Stomach (tissue), 9 donors: ENCODE measurements around the gene UCHL1. TPM values are rescaled to one million over a fixed set of nuclear protein-coding genes. Genes with fewer than 3 reads are reported as not detected.

Experiments used
- DNase-seq, 2 donors: peaks; one replicate each; pipeline versions ENCODE4 v3.0.0 to v3.0.0-alpha.2; 2013 to 2019
- H3K27ac ChIP-seq, 5 donors: fragments of 200-600 bp in 4 of 5; sonication (generic) in 4 of 5; one replicate each; pipeline ENCODE4 v1.5.1; 2013 to 2019; ENCODE audit warnings: mild to moderate bottlenecking in 1 of 5, moderate library complexity in 1 of 5
- H3K27me3 ChIP-seq, 3 donors: fragments of 200-600 bp; sonication (generic); one replicate each; pipeline ENCODE4 v1.5.1; 2017 to 2019; ENCODE audit warnings: mixed run types in 1 of 3
- H3K36me3 ChIP-seq, 4 donors: fragments of 200-600 bp; sonication (generic); 1 replicate in 3 of 4; 2 replicates in 1 of 4; pipeline ENCODE4 v1.5.1; 2016 to 2019
- H3K4me1 ChIP-seq, 4 donors: fragments of 200-600 bp; sonication (generic); one replicate each; pipeline ENCODE4 v1.5.1; 2016 to 2019
- H3K4me3 ChIP-seq, 4 donors: fragments of 200-600 bp; sonication (generic) in 3 of 4; one replicate each; pipeline ENCODE4 v1.5.1; 2016 to 2019; ENCODE audit warnings: mild to moderate bottlenecking in 1 of 4
- H3K9me3 ChIP-seq, 4 donors: fragments of 200-600 bp; sonication (generic); one replicate each; pipeline ENCODE4 v1.5.1; 2016 to 2019
- EP300 ChIP-seq: sonication (generic); formaldehyde crosslinking; IDR thresholded peaks from one replicate; pipeline ENCODE4 v1.6.1; 2017; ENCODE audit warnings: antibody characterized with exemption
- POLR2A ChIP-seq, 4 donors: fragments of 450-650 bp; IDR thresholded peaks; one replicate each; pipeline ENCODE4 v1.6.1; 2016; ENCODE audit warnings: antibody characterized with exemption in 4 of 4, control low read depth in 2 of 4, mild to moderate bottlenecking in 1 of 4, moderate library complexity in 1 of 4
- POLR2AphosphoS5 ChIP-seq, 3 donors: sonication (generic); formaldehyde crosslinking; IDR thresholded peaks; one replicate each; pipeline ENCODE4 v1.6.1; 2016; ENCODE audit warnings: antibody characterized with exemption in 3 of 3
- WGBS, 5 donors: extraction: QIAGEN DNeasy Blood & Tissue Kit in 3 of 5; methylation state at CpG; one replicate each; pipeline versions ENCODE4 v1.1.5 to v1.1.7; 2013 to 2018; 5-methylcytosine and 5-hydroxymethylcytosine counted together
- intact Hi-C: fragments of 100-400 bp; cut with DNase I; formaldehyde crosslinking; loops from one replicate; pipeline ENCODE4 v1.15.1; 2023; ENCODE audit warnings: low total_unique reads
- polyA plus RNA-seq, 3 donors: library from polyadenylated mRNA; stranded (reverse); fragments of 200-250 nt; gene quantifications; one replicate each; pipeline ENCODE4 v1.2.3, GENCODE V29; 2013
- total RNA-seq, 5 donors: library from RNA; depleted of rRNA; stranded (reverse); fragments of >200 nt; gene quantifications; one replicate each; pipeline versions ENCODE4 v1.1.0 to v1.2.3, GENCODE V29; 2014 to 2016
- TF ChIP-seq, protein P1 (sequence below), 7 experiments: fragments of 450-650 bp in 4 of 7; fragments of 200-600 bp in 3 of 7; sonication (generic) in 3 of 7; IDR thresholded peaks; one replicate each; pipeline ENCODE4 v1.5.1; 2016 to 2019; ENCODE audit warnings: antibody characterized with exemption in 7 of 7, control low read depth in 2 of 7, mild to moderate bottlenecking in 1 of 7
- donor health status: healthy with polysubstance abuse.
- donor health status: Bipolar disorder and iron deficiency.
- donor health status: healthy.

The UCHL1 gene
- total and polyA plus RNA-seq, 8 donors: 4.6 to 43.4 (median 18.7) TPM

DNA sequence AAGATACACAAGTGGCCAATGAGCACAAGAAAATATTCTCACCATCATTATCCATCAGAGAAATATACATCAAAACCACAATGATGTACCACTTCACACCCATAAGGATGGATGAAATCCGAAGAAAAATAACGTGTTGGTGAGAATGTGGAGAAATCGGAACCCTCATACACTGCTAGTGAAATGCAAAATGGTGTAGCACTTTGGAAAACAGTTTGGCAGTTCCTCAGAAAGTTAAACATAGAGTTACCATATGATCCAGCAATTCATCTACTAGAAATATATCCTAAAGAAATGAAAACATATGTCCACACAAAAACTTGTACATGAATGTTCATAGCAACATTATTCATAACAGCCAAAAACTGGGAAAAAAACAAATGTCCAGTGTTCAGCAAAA, 23.9 kb upstream of the UCHL1 start:
- Histone ChIP-seq H3K9me3 (peaks cover 0 to 2% (median 0%) of the 10 kb centered on the region in 4 donors), H3K4me3 (no peak overlapping the region), H3K27me3 (no peaks in the 10 kb centered on the region), H3K36me3 (no peaks in the 10 kb centered on the region), H3K4me1 (no peaks in the 10 kb centered on the region), H3K27ac (no peak overlapping the region)
- 81 to 90% (median 84%) methylated on average over 3 of the region's 3 CpGs for WGBS, 5 donors
- no peak for TF ChIP-seq POLR2A (IDR thresholded peaks at IDR 0.05)
- TF ChIP-seq, protein P1, sequence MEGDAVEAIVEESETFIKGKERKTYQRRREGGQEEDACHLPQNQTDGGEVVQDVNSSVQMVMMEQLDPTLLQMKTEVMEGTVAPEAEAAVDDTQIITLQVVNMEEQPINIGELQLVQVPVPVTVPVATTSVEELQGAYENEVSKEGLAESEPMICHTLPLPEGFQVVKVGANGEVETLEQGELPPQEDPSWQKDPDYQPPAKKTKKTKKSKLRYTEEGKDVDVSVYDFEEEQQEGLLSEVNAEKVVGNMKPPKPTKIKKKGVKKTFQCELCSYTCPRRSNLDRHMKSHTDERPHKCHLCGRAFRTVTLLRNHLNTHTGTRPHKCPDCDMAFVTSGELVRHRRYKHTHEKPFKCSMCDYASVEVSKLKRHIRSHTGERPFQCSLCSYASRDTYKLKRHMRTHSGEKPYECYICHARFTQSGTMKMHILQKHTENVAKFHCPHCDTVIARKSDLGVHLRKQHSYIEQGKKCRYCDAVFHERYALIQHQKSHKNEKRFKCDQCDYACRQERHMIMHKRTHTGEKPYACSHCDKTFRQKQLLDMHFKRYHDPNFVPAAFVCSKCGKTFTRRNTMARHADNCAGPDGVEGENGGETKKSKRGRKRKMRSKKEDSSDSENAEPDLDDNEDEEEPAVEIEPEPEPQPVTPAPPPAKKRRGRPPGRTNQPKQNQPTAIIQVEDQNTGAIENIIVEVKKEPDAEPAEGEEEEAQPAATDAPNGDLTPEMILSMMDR (IDR thresholded peaks at IDR 0.05): no peak
- TF ChIP-seq EP300: no peak
- TF ChIP-seq POLR2AphosphoS5 (IDR thresholded peaks at IDR 0.05): no peak
- DNase-seq: no peak
- intact Hi-C loops: no loop called here

DNA sequence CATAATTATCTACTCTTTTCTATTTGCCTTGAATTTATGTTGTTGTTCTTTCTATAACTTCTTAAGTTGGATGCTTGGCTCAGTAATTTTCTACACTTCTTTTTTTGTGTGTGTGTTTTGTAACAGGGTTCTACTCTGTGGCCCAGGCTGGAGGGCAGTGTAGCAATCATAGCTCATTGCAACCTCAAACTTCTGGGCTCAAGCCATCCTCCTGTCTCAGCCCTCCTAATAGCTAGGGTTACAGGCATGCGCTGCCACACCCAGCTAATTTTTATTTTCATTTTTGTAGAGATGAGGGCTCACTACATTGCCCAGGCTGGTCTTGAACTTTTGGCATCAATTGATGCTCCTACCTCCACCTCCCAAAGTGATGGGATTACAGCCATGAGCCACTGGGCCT, 20.7 kb upstream of the UCHL1 start:
- H3K9me3 ChIP-seq: peaks cover 0 to 4% (median 0%) of the 10 kb centered on the region in 4 donors
- H3K4me1 ChIP-seq: no peaks in the 10 kb centered on the region
- H3K4me3 ChIP-seq: no peak overlapping the region
- H3K27me3 ChIP-seq: no peaks in the 10 kb centered on the region
- no peak overlapping the region for H3K27ac ChIP-seq
- DNase-seq: no peak
- WGBS, 5 donors: 89 to 100% (median 96%) methylated on average over 1 of the region's 1 CpG
- TF ChIP-seq POLR2AphosphoS5 (IDR thresholded peaks at IDR 0.05): no peak
- no peak for TF ChIP-seq POLR2A (IDR thresholded peaks at IDR 0.05)
- TF ChIP-seq, protein P1 (IDR thresholded peaks at IDR 0.05): no peak
- TF ChIP-seq EP300: no peak
- H3K36me3 ChIP-seq: no peaks in the 10 kb centered on the region
- intact Hi-C loops: no loop called here

DNA sequence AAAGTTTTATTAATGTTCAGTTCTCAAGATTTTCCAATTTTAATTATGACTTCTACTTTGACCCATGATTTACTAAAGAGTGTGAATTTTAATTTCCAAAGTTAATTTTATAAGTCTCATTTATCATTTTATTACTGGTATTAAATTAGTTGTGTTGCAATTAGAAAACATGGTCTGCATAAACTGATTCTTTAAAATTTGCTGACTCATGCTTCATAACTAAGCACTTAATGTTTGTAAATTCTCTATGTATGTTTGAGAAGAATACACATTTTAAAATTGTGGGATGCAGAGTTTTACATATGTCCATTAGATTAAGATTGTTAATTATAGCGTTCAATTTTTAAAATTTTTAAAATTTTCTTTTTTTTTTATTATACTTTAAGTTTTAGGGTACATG, 20.2 kb upstream of the UCHL1 start:
- Histone ChIP-seq H3K27ac (no peak overlapping the region), H3K4me3 (no peak overlapping the region), H3K27me3 (no peaks in the 10 kb centered on the region), H3K36me3 (no peaks in the 10 kb centered on the region), H3K9me3 (peaks cover 0 to 4% (median 0%) of the 10 kb centered on the region in 4 donors), H3K4me1 (no peaks in the 10 kb centered on the region)
- WGBS, 5 donors: 60 to 100% (median 87%) methylated on average over 1 of the region's 1 CpG
- TF ChIP-seq, protein P1 (IDR thresholded peaks at IDR 0.05): no peak
- TF ChIP-seq POLR2AphosphoS5 (IDR thresholded peaks at IDR 0.05): no peak
- no peak for TF ChIP-seq POLR2A (IDR thresholded peaks at IDR 0.05)
- no peak for TF ChIP-seq EP300
- intact Hi-C loops: no loop called here
- no peak for DNase-seq

DNA sequence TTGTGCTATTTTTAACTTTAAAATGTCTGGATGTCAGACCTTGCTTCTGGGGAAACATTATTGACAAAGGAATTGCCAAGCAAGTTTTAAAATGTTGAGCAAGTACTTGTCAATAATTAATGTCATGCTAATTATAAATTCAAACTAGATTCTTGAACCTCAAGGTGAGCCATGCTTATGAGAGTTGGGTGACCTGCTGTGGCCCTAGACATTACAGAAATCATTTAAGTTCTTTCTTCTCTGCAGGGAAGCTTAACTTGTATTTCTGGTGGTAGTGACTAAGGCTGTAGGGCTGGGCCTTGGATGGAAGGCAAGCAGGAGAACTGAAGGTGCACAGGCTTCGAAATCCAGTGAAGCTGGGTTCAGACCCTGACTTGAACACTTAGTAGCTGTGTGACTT, 14.8 kb upstream of the UCHL1 start:
- intact Hi-C loops: no loop called here
- WGBS, 5 donors: 70 to 92% (median 85%) methylated on average over 1 of the region's 1 CpG
- Histone ChIP-seq H3K9me3 (peaks cover 0 to 4% (median 0%) of the 10 kb centered on the region in 4 donors), H3K4me1 (no peaks in the 10 kb centered on the region), H3K4me3 (no peak overlapping the region), H3K36me3 (no peaks in the 10 kb centered on the region), H3K27ac (no peak overlapping the region), H3K27me3 (peaks cover 0 to 10% (median 0%) of the 10 kb centered on the region in 3 donors)
- TF ChIP-seq POLR2AphosphoS5 (IDR thresholded peaks at IDR 0.05) (no peak), EP300 (no peak), POLR2A (IDR thresholded peaks at IDR 0.05) (no peak)
- TF ChIP-seq, protein P1 (IDR thresholded peaks at IDR 0.05): no peak
- DNase-seq: no peak
